ENCODE data around the gene CD58. TPM values are rescaled to one million over a fixed set of nuclear protein-coding genes. Genes with fewer than 3 reads are reported as not detected.

Gene CD58
- total and polyA plus RNA-seq, 9 of the 15 experiments (the other 6 are each of a cell fraction or from before 2014, with no cell fraction given) = 18.1 to 113 (median 37.4) TPM

DNA sequence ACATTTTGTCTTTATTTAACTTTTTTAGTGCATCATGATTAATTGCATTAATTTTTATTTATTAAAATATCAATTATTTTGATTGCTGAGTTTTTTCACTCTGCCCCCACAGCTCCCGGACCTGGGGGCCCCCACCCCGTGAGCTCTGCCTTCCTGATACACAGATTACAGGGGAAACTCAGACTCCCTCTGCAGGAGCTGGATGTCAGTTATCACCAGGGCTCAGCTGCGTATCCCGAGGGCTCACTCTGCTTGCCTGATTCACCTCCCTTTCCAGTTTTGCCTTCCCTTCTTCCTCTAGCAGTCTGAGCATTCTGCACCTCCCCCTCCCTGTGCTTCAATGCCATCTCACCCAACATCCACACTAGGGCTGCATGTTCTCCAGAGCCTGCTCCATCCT lies 99.6 kb downstream of the CD58 start (continued):
- TF ChIP-seq RCOR1 (IDR thresholded peaks at IDR 0.05; ENCODE audit: borderline replicate concordance in 1 of 2, low read depth in 2 of 2, low read length in 2 of 2) (peak in 1 of 2 experiments; percentile 83; a peak in 2 of 4 replicates), GATA2 (CRISPR knock-in tag; IDR thresholded peaks at IDR 0.05) (no peak), KDM4B (IDR thresholded peaks at IDR 0.05; ENCODE audit: borderline replicate concordance in 2 of 2, low read depth in 1 of 2) (no peak), NRF1 (conservative IDR thresholded peaks at IDR 0.05 in 1 of 2, IDR thresholded peaks at IDR 0.05 in 1 of 2) (0 out of 4 replicates have a peak, but pooled peaks of 1 of the 2 experiments have one; percentile 10), BMI1 (IDR thresholded peaks at IDR 0.05; ENCODE audit: low read length) (no peak), HMG20A (CRISPR knock-in tag; conservative IDR thresholded peaks at IDR 0.05) (no peak), DPF2 (IDR thresholded peaks at IDR 0.05) (peak; percentile 54), RFX7 (CRISPR knock-in tag; IDR thresholded peaks at IDR 0.05) (no peak), KDM2B (CRISPR knock-in tag; IDR thresholded peaks at IDR 0.05) (no peak), RBM14 (IDR thresholded peaks at IDR 0.05; ENCODE audit: borderline replicate concordance, insufficient read depth, low read depth, low read length) (no peak), RB1 (IDR thresholded peaks at IDR 0.05; ENCODE audit: low read depth) (no peak), EZH2 (IDR thresholded peaks at IDR 0.05; ENCODE audit: borderline replicate concordance, low read depth, low read length) (no peak), ELF2 (CRISPR knock-in tag; IDR thresholded peaks at IDR 0.05) (no peak), NR2C1 (IDR thresholded peaks at IDR 0.05) (no peak), NR2C1 (tag; IDR thresholded peaks at IDR 0.05) (no peak), DMBX1 (CRISPR knock-in tag; IDR thresholded peaks at IDR 0.05; ENCODE audit: borderline replicate concordance) (no peak), NFE2L1 (tag; IDR thresholded peaks at IDR 0.05; ENCODE audit: borderline replicate concordance, low read depth) (no peak), NFYB (IDR thresholded peaks at IDR 0.05; ENCODE audit: extremely low read depth, insufficient read length) (no peak), GATAD2A (IDR thresholded peaks at IDR 0.05) (no peak)
- TF ChIP-seq, protein P1, sequence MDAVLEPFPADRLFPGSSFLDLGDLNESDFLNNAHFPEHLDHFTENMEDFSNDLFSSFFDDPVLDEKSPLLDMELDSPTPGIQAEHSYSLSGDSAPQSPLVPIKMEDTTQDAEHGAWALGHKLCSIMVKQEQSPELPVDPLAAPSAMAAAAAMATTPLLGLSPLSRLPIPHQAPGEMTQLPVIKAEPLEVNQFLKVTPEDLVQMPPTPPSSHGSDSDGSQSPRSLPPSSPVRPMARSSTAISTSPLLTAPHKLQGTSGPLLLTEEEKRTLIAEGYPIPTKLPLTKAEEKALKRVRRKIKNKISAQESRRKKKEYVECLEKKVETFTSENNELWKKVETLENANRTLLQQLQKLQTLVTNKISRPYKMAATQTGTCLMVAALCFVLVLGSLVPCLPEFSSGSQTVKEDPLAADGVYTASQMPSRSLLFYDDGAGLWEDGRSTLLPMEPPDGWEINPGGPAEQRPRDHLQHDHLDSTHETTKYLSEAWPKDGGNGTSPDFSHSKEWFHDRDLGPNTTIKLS (IDR thresholded peaks at IDR 0.05; ENCODE audit: borderline replicate concordance, low read depth) = no peak
- TF ChIP-seq, protein P2, sequence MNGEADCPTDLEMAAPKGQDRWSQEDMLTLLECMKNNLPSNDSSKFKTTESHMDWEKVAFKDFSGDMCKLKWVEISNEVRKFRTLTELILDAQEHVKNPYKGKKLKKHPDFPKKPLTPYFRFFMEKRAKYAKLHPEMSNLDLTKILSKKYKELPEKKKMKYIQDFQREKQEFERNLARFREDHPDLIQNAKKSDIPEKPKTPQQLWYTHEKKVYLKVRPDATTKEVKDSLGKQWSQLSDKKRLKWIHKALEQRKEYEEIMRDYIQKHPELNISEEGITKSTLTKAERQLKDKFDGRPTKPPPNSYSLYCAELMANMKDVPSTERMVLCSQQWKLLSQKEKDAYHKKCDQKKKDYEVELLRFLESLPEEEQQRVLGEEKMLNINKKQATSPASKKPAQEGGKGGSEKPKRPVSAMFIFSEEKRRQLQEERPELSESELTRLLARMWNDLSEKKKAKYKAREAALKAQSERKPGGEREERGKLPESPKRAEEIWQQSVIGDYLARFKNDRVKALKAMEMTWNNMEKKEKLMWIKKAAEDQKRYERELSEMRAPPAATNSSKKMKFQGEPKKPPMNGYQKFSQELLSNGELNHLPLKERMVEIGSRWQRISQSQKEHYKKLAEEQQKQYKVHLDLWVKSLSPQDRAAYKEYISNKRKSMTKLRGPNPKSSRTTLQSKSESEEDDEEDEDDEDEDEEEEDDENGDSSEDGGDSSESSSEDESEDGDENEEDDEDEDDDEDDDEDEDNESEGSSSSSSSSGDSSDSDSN (IDR thresholded peaks at IDR 0.05; ENCODE audit: borderline replicate concordance in 1 of 2, low read depth in 2 of 2, low read length in 2 of 2) = 0 out of 4 replicates have a peak, but pooled peaks of 1 of the 2 experiments have one; percentile 60
- TF ChIP-seq, protein P3, sequence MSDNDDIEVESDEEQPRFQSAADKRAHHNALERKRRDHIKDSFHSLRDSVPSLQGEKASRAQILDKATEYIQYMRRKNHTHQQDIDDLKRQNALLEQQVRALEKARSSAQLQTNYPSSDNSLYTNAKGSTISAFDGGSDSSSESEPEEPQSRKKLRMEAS (CRISPR knock-in tag; IDR thresholded peaks at IDR 0.05) = no peak
- TF ChIP-seq, protein P4, sequence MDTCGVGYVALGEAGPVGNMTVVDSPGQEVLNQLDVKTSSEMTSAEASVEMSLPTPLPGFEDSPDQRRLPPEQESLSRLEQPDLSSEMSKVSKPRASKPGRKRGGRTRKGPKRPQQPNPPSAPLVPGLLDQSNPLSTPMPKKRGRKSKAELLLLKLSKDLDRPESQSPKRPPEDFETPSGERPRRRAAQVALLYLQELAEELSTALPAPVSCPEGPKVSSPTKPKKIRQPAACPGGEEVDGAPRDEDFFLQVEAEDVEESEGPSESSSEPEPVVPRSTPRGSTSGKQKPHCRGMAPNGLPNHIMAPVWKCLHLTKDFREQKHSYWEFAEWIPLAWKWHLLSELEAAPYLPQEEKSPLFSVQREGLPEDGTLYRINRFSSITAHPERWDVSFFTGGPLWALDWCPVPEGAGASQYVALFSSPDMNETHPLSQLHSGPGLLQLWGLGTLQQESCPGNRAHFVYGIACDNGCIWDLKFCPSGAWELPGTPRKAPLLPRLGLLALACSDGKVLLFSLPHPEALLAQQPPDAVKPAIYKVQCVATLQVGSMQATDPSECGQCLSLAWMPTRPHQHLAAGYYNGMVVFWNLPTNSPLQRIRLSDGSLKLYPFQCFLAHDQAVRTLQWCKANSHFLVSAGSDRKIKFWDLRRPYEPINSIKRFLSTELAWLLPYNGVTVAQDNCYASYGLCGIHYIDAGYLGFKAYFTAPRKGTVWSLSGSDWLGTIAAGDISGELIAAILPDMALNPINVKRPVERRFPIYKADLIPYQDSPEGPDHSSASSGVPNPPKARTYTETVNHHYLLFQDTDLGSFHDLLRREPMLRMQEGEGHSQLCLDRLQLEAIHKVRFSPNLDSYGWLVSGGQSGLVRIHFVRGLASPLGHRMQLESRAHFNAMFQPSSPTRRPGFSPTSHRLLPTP (IDR thresholded peaks at IDR 0.05; ENCODE audit: borderline replicate concordance, extremely low read depth, insufficient read length) = no peak
